Measurements from ENCODE around the gene HSF2BP. TPM values are rescaled to one million over a fixed set of nuclear protein-coding genes. Genes with fewer than 3 reads are reported as not detected.

HSF2BP gene
- polyA plus RNA-seq, 1 donor from 2014 or later: 0.89 TPM

GRCh38 chr21:43689556-43690337 lies 30.5 kb upstream of the HSF2BP start:
- H3K36me3 ChIP-seq (ENCODE audit: insufficient read depth, low read length): no peaks in the 10 kb centered on the region
- no peaks in the 10 kb centered on the region for H3K9me3 ChIP-seq (ENCODE audit: low read length)
- no peak overlapping the region for H3K27ac ChIP-seq (ENCODE audit: low read length)

GRCh38 chr21:43688906-43689305 lies 29.6 kb upstream of the HSF2BP start:
- H3K4me3 ChIP-seq (ENCODE audit: low read length): no peak overlapping the region
- no peaks in the 10 kb centered on the region for H3K36me3 ChIP-seq (ENCODE audit: insufficient read depth, low read length)
- H3K9me3 ChIP-seq (ENCODE audit: low read length): no peaks in the 10 kb centered on the region
- no peak overlapping the region for H3K4me2 ChIP-seq (ENCODE audit: low read length)
- no peak for TF ChIP-seq RAD21 (conservative IDR thresholded peaks at IDR 0.05)
- TF ChIP-seq EP300 (conservative IDR thresholded peaks at IDR 0.05; ENCODE audit: poor library complexity, severe bottlenecking): no peak
- no peak for TF ChIP-seq REST (IDR thresholded peaks at IDR 0.05; ENCODE audit: borderline replicate concordance)
- TF ChIP-seq MXI1 (conservative IDR thresholded peaks at IDR 0.05; ENCODE audit: poor library complexity, severe bottlenecking): no peak
- TF ChIP-seq TAF1 (IDR thresholded peaks at IDR 0.05; ENCODE audit: low read depth): no peak
- TF ChIP-seq CTCF (IDR thresholded peaks at IDR 0.05; ENCODE audit: poor library complexity, severe bottlenecking): no peak
- TF ChIP-seq POLR2AphosphoS5 (IDR thresholded peaks at IDR 0.05): no peak
- TF ChIP-seq EZH2 (IDR thresholded peaks at IDR 0.05; ENCODE audit: borderline replicate concordance, insufficient read depth, low read length, poor library complexity, severe bottlenecking): no peak
- no peak for TF ChIP-seq SMC3 (conservative IDR thresholded peaks at IDR 0.05; ENCODE audit: poor library complexity)
- no peaks in the 10 kb centered on the region for H4K20me1 ChIP-seq (ENCODE audit: insufficient read depth)
- no peak overlapping the region for H3K9ac ChIP-seq (ENCODE audit: low read length)
- H3K27me3 ChIP-seq (ENCODE audit: insufficient read depth, low read depth, low read length): no peaks in the 10 kb centered on the region
- no peaks in the 10 kb centered on the region for H3K9me2 ChIP-seq (ENCODE audit: insufficient read depth, low read length)
- no peak overlapping the region for H3K27ac ChIP-seq (ENCODE audit: low read length)
- no peaks in the 10 kb centered on the region for H3K79me2 ChIP-seq (replicated peaks; ENCODE audit: insufficient read depth, low read length)
- no peak overlapping the region for H2AFZ ChIP-seq (ENCODE audit: low read depth, low read length)
- no peaks in the 10 kb centered on the region for H3F3A ChIP-seq (ENCODE audit: insufficient read depth, low read length, poor library complexity, severe bottlenecking)

More at GRCh38 chr21:43689556-43690337, 30.5 kb upstream of the HSF2BP start:
- H3K4me2 ChIP-seq (ENCODE audit: low read length): no peak overlapping the region
- H3K79me2 ChIP-seq (replicated peaks; ENCODE audit: insufficient read depth, low read length): no peaks in the 10 kb centered on the region
- H3F3A ChIP-seq (ENCODE audit: insufficient read depth, low read length, poor library complexity, severe bottlenecking): no peaks in the 10 kb centered on the region
- no peak overlapping the region for H3K9ac ChIP-seq (ENCODE audit: low read length)
- TF ChIP-seq CTCF (IDR thresholded peaks at IDR 0.05; ENCODE audit: poor library complexity, severe bottlenecking): no peak
- TF ChIP-seq MXI1 (conservative IDR thresholded peaks at IDR 0.05; ENCODE audit: poor library complexity, severe bottlenecking): no peak
- no peaks in the 10 kb centered on the region for H3K27me3 ChIP-seq (ENCODE audit: insufficient read depth, low read depth, low read length)
- no peak overlapping the region for H2AFZ ChIP-seq (ENCODE audit: low read depth, low read length)
- no peaks in the 10 kb centered on the region for H3K9me2 ChIP-seq (ENCODE audit: insufficient read depth, low read length)
- no peak overlapping the region for H3K4me3 ChIP-seq (ENCODE audit: low read length)
- H4K20me1 ChIP-seq (ENCODE audit: insufficient read depth): no peaks in the 10 kb centered on the region
